Measurements from ENCODE around the gene MTHFD1L.

MTHFD1L gene

GRCh38 chr6:151052021-151052646 is 186.6 kb downstream of the MTHFD1L start:
- H3K4me2 ChIP-seq (ENCODE audit: low read length), result no peak overlapping the region
- TF ChIP-seq CTCF (IDR thresholded peaks at IDR 0.05), result no peak
- H3K9ac ChIP-seq, result no peak overlapping the region
- H3K27me3 ChIP-seq (ENCODE audit: control insufficient read depth, insufficient read depth, low read length), result no peaks in the 10 kb centered on the region
- no peaks in the 10 kb centered on the region for H3K36me3 ChIP-seq (ENCODE audit: control insufficient read depth, insufficient read depth, low read length)
- no peaks in the 10 kb centered on the region for H3K9me3 ChIP-seq (ENCODE audit: control insufficient read depth, low read length)
- H3K79me2 ChIP-seq, result no peaks in the 10 kb centered on the region
- H2AFZ ChIP-seq, result no peak overlapping the region
- H3K27ac ChIP-seq, result no peak overlapping the region
- no peaks in the 10 kb centered on the region for H3K4me1 ChIP-seq
- H3K4me3 ChIP-seq (ENCODE audit: low read depth, low read length), result no peak overlapping the region

GRCh38 chr6:151054306-151054705 is 188.8 kb downstream of the MTHFD1L start:
- Histone ChIP-seq H3K36me3 (ENCODE audit: control insufficient read depth, insufficient read depth, low read length) (no peaks in the 10 kb centered on the region), H3K9ac (no peak overlapping the region), H3K4me2 (ENCODE audit: low read length) (no peak overlapping the region), H3K4me1 (no peaks in the 10 kb centered on the region), H3K4me3 (ENCODE audit: low read depth, low read length) (no peak overlapping the region), H3K27me3 (ENCODE audit: control insufficient read depth, insufficient read depth, low read length) (no peaks in the 10 kb centered on the region), H2AFZ (no peak overlapping the region), H3K9me3 (ENCODE audit: control insufficient read depth, low read length) (no peaks in the 10 kb centered on the region), H3K27ac (no peak overlapping the region), H3K79me2 (no peaks in the 10 kb centered on the region)
- TF ChIP-seq CTCF (IDR thresholded peaks at IDR 0.05), result no peak

GRCh38 chr6:151056230-151056907 is 190.9 kb downstream of the MTHFD1L start:
- Histone ChIP-seq H3K9ac (no peak overlapping the region), H3K27me3 (ENCODE audit: control insufficient read depth, insufficient read depth, low read length) (no peaks in the 10 kb centered on the region), H2AFZ (no peak overlapping the region), H3K9me3 (ENCODE audit: control insufficient read depth, low read length) (no peaks in the 10 kb centered on the region), H3K36me3 (ENCODE audit: control insufficient read depth, insufficient read depth, low read length) (no peaks in the 10 kb centered on the region), H3K4me2 (ENCODE audit: low read length) (no peak overlapping the region), H3K27ac (no peak overlapping the region), H3K4me1 (no peaks in the 10 kb centered on the region), H3K79me2 (no peaks in the 10 kb centered on the region), H3K4me3 (ENCODE audit: low read depth, low read length) (no peak overlapping the region)
- TF ChIP-seq CTCF (IDR thresholded peaks at IDR 0.05), result no peak

- Histone ChIP-seq H3K4me1 (no peaks in the 10 kb centered on the region), H3K27ac (no peak overlapping the region), H3K4me3 (ENCODE audit: low read depth, low read length) (no peak overlapping the region), H3K27me3 (ENCODE audit: control insufficient read depth, insufficient read depth, low read length) (no peaks in the 10 kb centered on the region), H3K9ac (no peak overlapping the region), H3K79me2 (no peaks in the 10 kb centered on the region), H3K36me3 (ENCODE audit: control insufficient read depth, insufficient read depth, low read length) (no peaks in the 10 kb centered on the region), H2AFZ (no peak overlapping the region), H3K9me3 (ENCODE audit: control insufficient read depth, low read length) (no peaks in the 10 kb centered on the region), H3K4me2 (ENCODE audit: low read length) (no peak overlapping the region)
- no peak for TF ChIP-seq CTCF (IDR thresholded peaks at IDR 0.05)
Measured at GRCh38 chr6:151057061-151057460, 191.6 kb downstream of the MTHFD1L start.

All from parathyroid adenoma (tissue), 2 donors.